Measurements from ENCODE around the gene PPP2R1B. TPM values are rescaled to one million over a fixed set of nuclear protein-coding genes. Genes with fewer than 3 reads are reported as not detected.

Gene PPP2R1B
- total RNA-seq, 1 donor from 2014 or later = 44.5 TPM

DNA sequence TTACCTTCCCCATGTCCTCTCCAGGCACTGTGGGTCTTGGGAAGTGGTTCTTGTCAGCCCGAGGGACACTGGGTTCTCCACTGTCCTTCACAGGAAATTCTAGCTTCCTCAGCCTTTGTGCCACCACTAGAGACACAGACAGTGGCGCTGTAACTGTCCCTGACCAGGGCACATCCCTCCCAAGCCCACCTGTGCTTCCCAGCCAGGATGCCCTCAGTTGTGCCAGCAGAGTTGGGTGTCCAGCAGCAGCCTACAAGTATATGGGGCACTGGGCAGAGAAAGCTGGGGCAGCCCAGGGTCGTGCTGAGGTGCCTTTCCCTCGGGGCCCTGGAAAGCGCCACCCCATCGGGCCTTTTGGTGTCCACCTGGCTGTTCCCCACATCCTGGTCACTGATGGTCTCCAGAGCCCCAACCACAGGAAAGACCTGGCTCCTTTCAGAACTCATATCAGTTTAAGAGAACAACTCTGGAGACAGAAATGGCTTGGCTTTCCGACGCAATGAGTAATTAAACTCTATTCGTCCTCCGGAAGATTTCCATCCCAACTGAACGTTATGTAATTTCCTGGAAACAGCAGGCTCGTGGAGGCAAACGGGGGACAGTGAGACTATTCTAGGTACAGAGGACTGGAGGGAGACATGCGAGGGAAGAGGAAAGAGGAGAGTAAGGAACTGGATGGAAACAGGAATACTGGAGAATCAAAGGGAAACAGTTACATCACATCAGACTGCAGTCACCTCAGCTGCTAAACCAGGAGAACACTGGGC, 28.6 kb downstream of the PPP2R1B start:
- no peaks in the 10 kb centered on the region for H3K79me2 ChIP-seq (ENCODE audit: insufficient read depth, low read length)
- no peak overlapping the region for H3K4me2 ChIP-seq (ENCODE audit: low read length)
- H3K9ac ChIP-seq (ENCODE audit: low read length) = peak overlapping the region; percentile 92
- Mint-ChIP-seq H3K27me3 (ENCODE audit: low read depth, unreplicated experiment) (no peaks in the 10 kb centered on the region), H3K27ac (ENCODE audit: unreplicated experiment) (no peak overlapping the region), H3K4me1 (ENCODE audit: low read depth, unreplicated experiment) (peaks cover 36% of the 10 kb centered on the region), H3K36me3 (ENCODE audit: low read depth, unreplicated experiment) (peaks cover 6% of the 10 kb centered on the region), H3K4me3 (ENCODE audit: unreplicated experiment) (no peak overlapping the region), H3K9me3 (ENCODE audit: unreplicated experiment) (no peaks in the 10 kb centered on the region)
- H3K27me3 ChIP-seq (ENCODE audit: insufficient read depth, low read length) = no peaks in the 10 kb centered on the region
- no peaks in the 10 kb centered on the region for H3K9me3 ChIP-seq (ENCODE audit: insufficient read depth, low read depth, low read length)
- H3K4me1 ChIP-seq (ENCODE audit: insufficient read depth, low read length) = peaks cover 44% of the 10 kb centered on the region
- no peak overlapping the region for H3K4me3 ChIP-seq (ENCODE audit: insufficient read depth, low read depth, low read length)
- TF ChIP-seq, protein P1, sequence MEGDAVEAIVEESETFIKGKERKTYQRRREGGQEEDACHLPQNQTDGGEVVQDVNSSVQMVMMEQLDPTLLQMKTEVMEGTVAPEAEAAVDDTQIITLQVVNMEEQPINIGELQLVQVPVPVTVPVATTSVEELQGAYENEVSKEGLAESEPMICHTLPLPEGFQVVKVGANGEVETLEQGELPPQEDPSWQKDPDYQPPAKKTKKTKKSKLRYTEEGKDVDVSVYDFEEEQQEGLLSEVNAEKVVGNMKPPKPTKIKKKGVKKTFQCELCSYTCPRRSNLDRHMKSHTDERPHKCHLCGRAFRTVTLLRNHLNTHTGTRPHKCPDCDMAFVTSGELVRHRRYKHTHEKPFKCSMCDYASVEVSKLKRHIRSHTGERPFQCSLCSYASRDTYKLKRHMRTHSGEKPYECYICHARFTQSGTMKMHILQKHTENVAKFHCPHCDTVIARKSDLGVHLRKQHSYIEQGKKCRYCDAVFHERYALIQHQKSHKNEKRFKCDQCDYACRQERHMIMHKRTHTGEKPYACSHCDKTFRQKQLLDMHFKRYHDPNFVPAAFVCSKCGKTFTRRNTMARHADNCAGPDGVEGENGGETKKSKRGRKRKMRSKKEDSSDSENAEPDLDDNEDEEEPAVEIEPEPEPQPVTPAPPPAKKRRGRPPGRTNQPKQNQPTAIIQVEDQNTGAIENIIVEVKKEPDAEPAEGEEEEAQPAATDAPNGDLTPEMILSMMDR (IDR thresholded peaks at IDR 0.05; ENCODE audit: insufficient read depth, low read depth, low read length) = no peak
- TF ChIP-seq EZH2 (IDR thresholded peaks at IDR 0.05; ENCODE audit: insufficient read depth, low read length) = no peak
- H3K27ac ChIP-seq (ENCODE audit: low read depth, low read length) = peak overlapping the region; percentile 99
- H4K20me1 ChIP-seq (ENCODE audit: insufficient read depth, low read length) = no peaks in the 10 kb centered on the region
- no peak overlapping the region for H2AFZ ChIP-seq (ENCODE audit: low read depth, low read length)
- FAIRE-seq (no peak), DNase-seq (ENCODE audit: low read depth) (no peak)
- peaks cover 24% of the 10 kb centered on the region for H3K36me3 ChIP-seq (ENCODE audit: insufficient read depth, low read length)

DNA sequence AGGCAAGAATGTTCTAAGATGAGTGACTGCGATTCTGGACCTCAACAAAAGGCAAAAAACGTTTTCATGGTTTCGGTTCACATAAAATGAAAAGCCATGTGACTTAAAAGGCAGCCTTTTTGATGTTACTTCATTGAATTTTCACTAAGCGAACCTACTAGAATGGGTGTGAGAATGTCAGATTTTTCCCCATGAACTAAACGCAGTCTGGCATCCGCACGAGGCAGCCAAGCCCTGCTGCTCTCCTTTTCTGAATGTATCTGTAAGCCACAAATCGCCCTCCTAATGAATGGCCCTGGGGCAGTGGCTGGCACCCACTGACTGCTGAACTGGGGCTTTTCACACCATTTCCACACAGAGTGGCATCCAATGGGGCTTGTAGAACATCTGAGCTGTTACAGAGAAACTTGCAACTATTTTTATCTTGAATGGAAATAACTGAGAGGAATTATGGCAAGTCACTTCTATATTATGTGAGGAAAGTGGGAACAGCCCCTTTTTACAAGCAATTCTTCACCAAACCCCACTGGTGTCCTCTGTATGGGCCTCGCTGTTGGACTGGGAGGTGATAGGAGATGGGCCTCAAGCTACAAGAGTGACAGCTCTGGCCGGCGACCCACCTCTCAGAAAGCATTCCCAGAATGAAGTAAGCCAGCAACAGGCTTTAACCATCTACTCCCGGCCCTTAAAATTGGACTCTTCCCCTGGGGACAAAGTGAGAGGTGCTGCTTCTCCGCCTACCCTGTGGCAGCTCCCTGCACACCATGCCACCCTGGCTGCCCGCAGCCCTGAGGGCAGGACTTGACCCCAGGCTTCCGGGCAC, 29.4 kb downstream of the PPP2R1B start:
- Mint-ChIP-seq H3K4me3 (ENCODE audit: unreplicated experiment) (no peak overlapping the region), H3K27me3 (ENCODE audit: low read depth, unreplicated experiment) (no peaks in the 10 kb centered on the region), H3K4me1 (ENCODE audit: low read depth, unreplicated experiment) (peaks cover 37% of the 10 kb centered on the region), H3K36me3 (ENCODE audit: low read depth, unreplicated experiment) (peaks cover 6% of the 10 kb centered on the region), H3K9me3 (ENCODE audit: unreplicated experiment) (no peaks in the 10 kb centered on the region), H3K27ac (ENCODE audit: unreplicated experiment) (peak overlapping the region; percentile 95)
- H3K9ac ChIP-seq (ENCODE audit: low read length) = peak overlapping the region; percentile 92
- H3K27ac ChIP-seq (ENCODE audit: low read depth, low read length) = peak overlapping the region; percentile 99
- H3K4me1 ChIP-seq (ENCODE audit: insufficient read depth, low read length) = peaks cover 45% of the 10 kb centered on the region
- peaks cover 22% of the 10 kb centered on the region for H3K36me3 ChIP-seq (ENCODE audit: insufficient read depth, low read length)
- TF ChIP-seq, protein P1 (IDR thresholded peaks at IDR 0.05; ENCODE audit: insufficient read depth, low read depth, low read length) = no peak
- TF ChIP-seq EZH2 (IDR thresholded peaks at IDR 0.05; ENCODE audit: insufficient read depth, low read length) = no peak
- no peaks in the 10 kb centered on the region for H3K9me3 ChIP-seq (ENCODE audit: insufficient read depth, low read depth, low read length)
- no peaks in the 10 kb centered on the region for H4K20me1 ChIP-seq (ENCODE audit: insufficient read depth, low read length)
- peak overlapping the region; percentile 81 for H3K4me2 ChIP-seq (ENCODE audit: low read length)
- DNase-seq (ENCODE audit: low read depth) (peak; percentile 12), FAIRE-seq (no peak)
- H2AFZ ChIP-seq (ENCODE audit: low read depth, low read length) = peak overlapping the region; percentile 50
- no peaks in the 10 kb centered on the region for H3K79me2 ChIP-seq (ENCODE audit: insufficient read depth, low read length)
- no peak overlapping the region for H3K4me3 ChIP-seq (ENCODE audit: insufficient read depth, low read depth, low read length)
- no peaks in the 10 kb centered on the region for H3K27me3 ChIP-seq (ENCODE audit: insufficient read depth, low read length)

Data from astrocyte (in vitro differentiated cells and primary cell).